GM19395 (cell line): ENCODE results near the gene SLTM.
"Not testable (repeated sequence)": the region's sequence is repeated elsewhere in the genome, so short reads cannot be mapped to it uniquely, and the experiment has no call there.

ENCODE experiments used
- ATAC-seq: cut with Tn5 transposase; IDR thresholded peaks from one replicate; pipeline ENCODE4 v1.9.1; 2021; ENCODE audit warnings: mild to moderate bottlenecking, moderate library complexity; ENCODE audit not compliant: unreplicated experiment

Gene SLTM

GRCh38 chr15:58929891-58930416 lies 3.5 kb downstream of the SLTM start:
- ATAC-seq: no peak

GRCh38 chr15:58926823-58927222 lies 6.7 kb downstream of the SLTM start:
- no peak for ATAC-seq

- no peak for ATAC-seq
Measured at GRCh38 chr15:58924327-58924726, 9.2 kb downstream of the SLTM start.

- no peak for ATAC-seq
Measured at GRCh38 chr15:58923696-58924300, 9.7 kb downstream of the SLTM start.

- ATAC-seq: no peak
Measured at GRCh38 chr15:58923284-58923683, 10.2 kb downstream of the SLTM start.

- no peak for ATAC-seq
Measured at GRCh38 chr15:58921267-58921790, 12.2 kb downstream of the SLTM start.

- ATAC-seq: not testable (repeated sequence)
Measured at GRCh38 chr15:58920447-58920846, 13.0 kb downstream of the SLTM start.

- ATAC-seq: no peak
Measured at GRCh38 chr15:58919232-58919631, 14.2 kb downstream of the SLTM start.

GRCh38 chr15:58918239-58918638 lies 15.2 kb downstream of the SLTM start:
- ATAC-seq: no peak

- not testable (repeated sequence) for ATAC-seq
Measured at GRCh38 chr15:58917613-58918129, 15.8 kb downstream of the SLTM start.

GRCh38 chr15:58916962-58917361 lies 16.5 kb downstream of the SLTM start:
- no peak for ATAC-seq

- ATAC-seq: no peak
Measured at GRCh38 chr15:58910456-58910855, 23.0 kb downstream of the SLTM start.

- ATAC-seq: no peak
Measured at GRCh38 chr15:58909616-58910015, 23.9 kb downstream of the SLTM start.

GRCh38 chr15:58908550-58909309 lies 24.7 kb downstream of the SLTM start:
- ATAC-seq: no peak

GRCh38 chr15:58900631-58901030 lies 32.8 kb downstream of the SLTM start:
- ATAC-seq: no peak

GRCh38 chr15:58898150-58898680 lies 35.3 kb downstream of the SLTM start:
- ATAC-seq: no peak

GRCh38 chr15:58889363-58889762 lies 44.1 kb downstream of the SLTM start:
- no peak for ATAC-seq

- ATAC-seq: no peak
Measured at GRCh38 chr15:58886921-58887320, 46.6 kb downstream of the SLTM start.

GRCh38 chr15:58883926-58884325 lies 49.6 kb downstream of the SLTM start:
- ATAC-seq: not testable (repeated sequence)

GRCh38 chr15:58882243-58882642 lies 51.2 kb downstream of the SLTM start:
- no peak for ATAC-seq

- ATAC-seq: peak; percentile 57
Measured at GRCh38 chr15:58880320-58880719, 53.2 kb downstream of the SLTM start.
